Fibroblast of pulmonary artery (primary cell): ENCODE results near the gene RBM12.

ENCODE experiments used
- DNase-seq: peaks from one replicate; pipeline ENCODE4 v3.0.0-alpha.2; 2010; ENCODE audit warnings: low read depth
- H3K4me3 ChIP-seq: replicated peaks from 2 replicates; pipeline ENCODE4 v1.5.1; 2011; ENCODE audit warnings: low read depth, mild to moderate bottlenecking, control low read depth, low read length, moderate library complexity
- TF ChIP-seq, protein P1 (sequence below): IDR thresholded peaks from 2 replicates; pipeline ENCODE4 v1.5.1; 2011; ENCODE audit warnings: mild to moderate bottlenecking, control low read depth, low read length, inconsistent platforms; ENCODE audit errors: missing control alignments

Gene RBM12

DNA sequence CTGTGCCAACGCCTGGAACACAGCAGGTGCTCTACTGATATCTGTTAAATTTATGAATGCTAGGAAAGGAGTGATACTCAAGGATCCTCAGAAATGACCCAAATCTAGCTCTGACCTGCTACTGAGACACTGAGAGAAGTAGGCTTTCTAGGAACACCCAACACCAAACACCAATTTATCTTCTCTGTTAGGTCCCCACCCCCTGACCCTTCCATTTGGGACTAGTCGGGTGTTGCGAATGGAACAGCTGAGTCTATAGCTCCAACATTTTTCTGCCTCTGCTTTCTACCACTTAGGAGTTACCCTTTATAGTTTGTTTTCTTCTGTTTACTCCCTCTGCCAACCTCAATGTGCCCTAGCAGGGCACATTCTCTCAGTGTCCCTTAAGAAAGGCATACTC is 24.0 kb downstream of the RBM12 start:
- H3K4me3 ChIP-seq, result no peak overlapping the region
- TF ChIP-seq, protein P1, sequence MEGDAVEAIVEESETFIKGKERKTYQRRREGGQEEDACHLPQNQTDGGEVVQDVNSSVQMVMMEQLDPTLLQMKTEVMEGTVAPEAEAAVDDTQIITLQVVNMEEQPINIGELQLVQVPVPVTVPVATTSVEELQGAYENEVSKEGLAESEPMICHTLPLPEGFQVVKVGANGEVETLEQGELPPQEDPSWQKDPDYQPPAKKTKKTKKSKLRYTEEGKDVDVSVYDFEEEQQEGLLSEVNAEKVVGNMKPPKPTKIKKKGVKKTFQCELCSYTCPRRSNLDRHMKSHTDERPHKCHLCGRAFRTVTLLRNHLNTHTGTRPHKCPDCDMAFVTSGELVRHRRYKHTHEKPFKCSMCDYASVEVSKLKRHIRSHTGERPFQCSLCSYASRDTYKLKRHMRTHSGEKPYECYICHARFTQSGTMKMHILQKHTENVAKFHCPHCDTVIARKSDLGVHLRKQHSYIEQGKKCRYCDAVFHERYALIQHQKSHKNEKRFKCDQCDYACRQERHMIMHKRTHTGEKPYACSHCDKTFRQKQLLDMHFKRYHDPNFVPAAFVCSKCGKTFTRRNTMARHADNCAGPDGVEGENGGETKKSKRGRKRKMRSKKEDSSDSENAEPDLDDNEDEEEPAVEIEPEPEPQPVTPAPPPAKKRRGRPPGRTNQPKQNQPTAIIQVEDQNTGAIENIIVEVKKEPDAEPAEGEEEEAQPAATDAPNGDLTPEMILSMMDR, result no peak
- no peak for DNase-seq

DNA sequence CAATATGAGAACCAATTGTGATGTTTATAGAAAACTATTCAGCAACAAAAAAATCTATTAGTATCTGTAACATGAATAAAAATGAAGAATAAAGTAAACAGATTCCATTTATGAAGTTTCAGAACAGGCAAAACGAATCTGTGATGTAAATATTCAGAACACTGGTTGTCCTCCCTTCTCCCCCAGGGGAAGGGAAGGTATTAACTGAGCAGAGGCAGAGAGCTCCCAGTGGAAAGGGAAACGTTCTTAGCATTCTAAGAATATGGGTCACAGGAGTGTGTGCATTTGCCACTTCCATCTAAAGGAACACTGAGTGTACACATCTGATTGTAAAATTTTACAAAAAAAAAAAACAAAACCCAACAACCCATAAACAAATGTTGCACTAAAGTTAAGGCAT is 25.9 kb downstream of the RBM12 start:
- H3K4me3 ChIP-seq, result no peak overlapping the region
- DNase-seq, result no peak
- TF ChIP-seq, protein P1, result no peak

DNA sequence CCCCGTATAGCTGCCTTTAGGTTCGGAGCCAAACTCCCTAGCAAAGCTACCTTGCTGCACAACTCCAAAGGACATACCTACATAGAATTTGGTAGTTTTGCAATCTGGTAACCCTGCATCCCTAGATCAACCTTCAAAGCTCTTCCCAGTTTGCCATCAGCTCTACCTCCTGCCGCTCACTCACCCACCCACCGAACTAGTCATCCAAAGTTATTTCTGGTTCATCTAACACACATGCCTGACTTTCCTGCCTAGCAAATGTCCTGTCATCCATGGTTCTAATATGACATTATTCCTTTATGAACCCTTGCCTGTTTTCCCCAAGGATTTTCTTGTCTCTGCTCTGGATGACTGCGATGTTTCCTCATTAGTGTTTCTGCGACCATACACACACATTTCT is 27.4 kb downstream of the RBM12 start:
- TF ChIP-seq, protein P1, result no peak
- DNase-seq, result no peak
- H3K4me3 ChIP-seq, result no peak overlapping the region

DNA sequence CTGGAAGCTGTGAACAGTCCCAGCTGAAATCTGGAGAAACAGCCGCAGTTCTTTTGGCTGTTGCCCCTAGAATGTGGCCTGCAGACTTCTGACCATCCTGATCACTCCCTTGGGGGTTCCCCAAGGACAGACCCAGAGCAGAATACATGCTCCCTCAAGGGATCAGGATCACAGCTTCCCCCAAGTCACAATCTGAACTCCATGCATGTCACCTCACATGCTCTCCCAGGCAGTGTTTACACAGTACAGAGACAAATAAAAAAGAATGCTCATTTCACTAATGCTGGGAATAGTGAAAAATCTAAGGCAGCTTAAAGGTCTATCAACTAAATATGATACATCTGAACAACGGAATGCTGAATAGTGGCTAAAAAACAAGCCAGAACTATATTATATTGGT is 28.6 kb downstream of the RBM12 start:
- no peak overlapping the region for H3K4me3 ChIP-seq
- TF ChIP-seq, protein P1, result no peak
- no peak for DNase-seq

DNA sequence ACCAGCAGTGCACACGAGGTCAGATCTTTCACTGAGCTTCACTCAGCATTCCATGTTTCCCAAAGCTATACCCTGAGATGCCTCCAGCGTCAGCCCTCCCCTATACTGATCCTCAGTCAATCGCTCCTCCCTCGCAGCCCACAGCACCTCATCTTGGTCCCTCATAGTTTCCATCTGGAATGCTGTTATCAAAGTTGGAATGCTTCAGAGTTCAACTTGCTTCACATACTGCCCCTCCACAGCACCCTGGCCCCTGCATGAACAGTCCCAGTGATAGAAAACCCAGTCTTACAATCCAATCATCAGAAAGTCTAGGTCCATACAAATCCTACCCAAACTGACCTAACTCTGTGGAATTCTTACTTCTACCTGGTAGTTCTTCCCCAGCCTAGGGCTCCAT is 29.0 kb downstream of the RBM12 start:
- peak; percentile 39 for DNase-seq
- no peak overlapping the region for H3K4me3 ChIP-seq
- TF ChIP-seq, protein P1, result no peak

DNA sequence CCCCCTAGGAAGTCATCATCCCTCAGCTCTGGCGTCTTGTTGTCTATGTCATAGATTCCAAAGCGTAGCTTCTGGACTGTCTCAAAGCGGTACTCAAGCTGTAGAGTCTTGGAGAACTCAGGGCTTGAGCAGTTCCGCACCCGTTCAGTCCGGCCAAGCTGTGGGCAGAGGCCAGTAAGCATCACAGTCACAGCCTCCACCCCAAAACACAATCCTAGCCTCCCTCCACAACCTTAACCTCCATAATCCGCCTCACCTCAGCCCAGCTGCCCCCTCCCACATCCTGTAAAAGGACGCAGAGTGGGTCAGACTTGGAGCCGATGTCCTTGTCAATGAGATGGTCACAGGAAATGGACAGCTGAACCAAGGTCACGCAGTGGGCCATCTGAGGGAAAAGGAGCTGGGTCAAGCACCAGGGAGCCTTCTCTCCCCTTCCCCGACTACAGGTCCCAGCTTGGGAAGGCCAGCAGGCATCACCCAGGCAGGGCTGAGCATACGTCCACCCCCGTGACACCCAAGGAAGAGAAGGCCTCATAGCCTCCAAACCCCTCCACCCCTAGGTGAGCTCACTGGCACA is 32.1 kb downstream of the RBM12 start:
- TF ChIP-seq, protein P1, result no peak
- no peak overlapping the region for H3K4me3 ChIP-seq
- DNase-seq, result no peak

DNA sequence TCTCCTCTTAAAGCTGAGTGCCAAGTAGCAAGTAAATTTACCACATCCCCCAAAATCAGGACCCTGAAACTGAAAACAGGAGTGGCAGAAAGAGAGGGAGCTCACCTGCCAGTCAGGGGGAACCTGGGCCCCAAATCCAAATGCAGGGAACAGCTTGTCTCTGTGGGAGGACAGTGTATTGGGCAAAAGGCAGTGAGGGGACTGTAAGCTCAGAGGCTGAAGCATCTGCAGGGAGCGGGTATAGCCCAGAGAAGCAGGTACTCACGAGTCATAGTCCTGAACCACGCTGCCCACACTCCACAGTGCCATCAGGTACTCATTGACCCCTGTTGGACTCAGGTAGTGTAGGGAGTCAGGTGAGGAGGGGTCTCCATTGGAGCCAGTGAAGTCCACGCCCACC is 34.1 kb downstream of the RBM12 start:
- DNase-seq, result no peak
- TF ChIP-seq, protein P1, result no peak

More for the DNA sequence above, 34.1 kb downstream of the RBM12 start:
- H3K4me3 ChIP-seq, result no peak overlapping the region
